Left colon (tissue), 2 donors: Measurements from ENCODE around the gene ZMIZ1. TPM values are rescaled to one million over a fixed set of nuclear protein-coding genes. Genes with fewer than 3 reads are reported as not detected.
A peak's percentile ranks its signal among the peaks of the same experiment; 100 is the strongest.

Experiments used
- ATAC-seq: fragments of 200-7000 bp; cut with Tn5 transposase; one replicate; pipeline ENCODE4 v1.9.1; 2020; ENCODE audit warnings: mild to moderate bottlenecking, moderate library complexity
- DNase-seq, 2 donors: peaks; one replicate each; pipeline ENCODE4 v3.0.0-alpha.2; 2020
- intact Hi-C, 2 donors: fragments of 100-400 bp; cut with DNase I in 1 of 2; cut with micrococcal nuclease in 1 of 2; formaldehyde crosslinking; loops; one replicate each; pipeline versions ENCODE4 v1.11.2 to v1.14.0; 2022; cut with DNase I, micrococcal nuclease
- long read RNA-seq: library from polyadenylated mRNA; unstranded; transcript quantifications from one replicate; pipeline ENCODE4 v2.0.0, GENCODE V29; 2021
- total RNA-seq, 2 donors: library from RNA; stranded (reverse); fragmentation: NEBNext Ultra II Directional; extraction: Animal tissue kit (Norgen Biotek cat#: 25700); gene quantifications; one replicate each; pipeline ENCODE4 v1.2.1, GENCODE V29; 2021
- donor health status: DM: no; HTN: no; CAD: no.
- donor health status: DM: yes; HTN: yes; CAD: no.

The ZMIZ1 gene, protein sequence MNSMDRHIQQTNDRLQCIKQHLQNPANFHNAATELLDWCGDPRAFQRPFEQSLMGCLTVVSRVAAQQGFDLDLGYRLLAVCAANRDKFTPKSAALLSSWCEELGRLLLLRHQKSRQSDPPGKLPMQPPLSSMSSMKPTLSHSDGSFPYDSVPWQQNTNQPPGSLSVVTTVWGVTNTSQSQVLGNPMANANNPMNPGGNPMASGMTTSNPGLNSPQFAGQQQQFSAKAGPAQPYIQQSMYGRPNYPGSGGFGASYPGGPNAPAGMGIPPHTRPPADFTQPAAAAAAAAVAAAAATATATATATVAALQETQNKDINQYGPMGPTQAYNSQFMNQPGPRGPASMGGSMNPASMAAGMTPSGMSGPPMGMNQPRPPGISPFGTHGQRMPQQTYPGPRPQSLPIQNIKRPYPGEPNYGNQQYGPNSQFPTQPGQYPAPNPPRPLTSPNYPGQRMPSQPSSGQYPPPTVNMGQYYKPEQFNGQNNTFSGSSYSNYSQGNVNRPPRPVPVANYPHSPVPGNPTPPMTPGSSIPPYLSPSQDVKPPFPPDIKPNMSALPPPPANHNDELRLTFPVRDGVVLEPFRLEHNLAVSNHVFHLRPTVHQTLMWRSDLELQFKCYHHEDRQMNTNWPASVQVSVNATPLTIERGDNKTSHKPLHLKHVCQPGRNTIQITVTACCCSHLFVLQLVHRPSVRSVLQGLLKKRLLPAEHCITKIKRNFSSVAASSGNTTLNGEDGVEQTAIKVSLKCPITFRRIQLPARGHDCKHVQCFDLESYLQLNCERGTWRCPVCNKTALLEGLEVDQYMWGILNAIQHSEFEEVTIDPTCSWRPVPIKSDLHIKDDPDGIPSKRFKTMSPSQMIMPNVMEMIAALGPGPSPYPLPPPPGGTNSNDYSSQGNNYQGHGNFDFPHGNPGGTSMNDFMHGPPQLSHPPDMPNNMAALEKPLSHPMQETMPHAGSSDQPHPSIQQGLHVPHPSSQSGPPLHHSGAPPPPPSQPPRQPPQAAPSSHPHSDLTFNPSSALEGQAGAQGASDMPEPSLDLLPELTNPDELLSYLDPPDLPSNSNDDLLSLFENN
- total RNA-seq = 10 to 100 TPM; 50.7 to 63.9 TPM
- long read RNA-seq, partial matches to known transcripts = 72 of 80 reads
- long read RNA-seq, other reads (novel, unspliced or antisense) = 8 of 80 reads

DNA sequence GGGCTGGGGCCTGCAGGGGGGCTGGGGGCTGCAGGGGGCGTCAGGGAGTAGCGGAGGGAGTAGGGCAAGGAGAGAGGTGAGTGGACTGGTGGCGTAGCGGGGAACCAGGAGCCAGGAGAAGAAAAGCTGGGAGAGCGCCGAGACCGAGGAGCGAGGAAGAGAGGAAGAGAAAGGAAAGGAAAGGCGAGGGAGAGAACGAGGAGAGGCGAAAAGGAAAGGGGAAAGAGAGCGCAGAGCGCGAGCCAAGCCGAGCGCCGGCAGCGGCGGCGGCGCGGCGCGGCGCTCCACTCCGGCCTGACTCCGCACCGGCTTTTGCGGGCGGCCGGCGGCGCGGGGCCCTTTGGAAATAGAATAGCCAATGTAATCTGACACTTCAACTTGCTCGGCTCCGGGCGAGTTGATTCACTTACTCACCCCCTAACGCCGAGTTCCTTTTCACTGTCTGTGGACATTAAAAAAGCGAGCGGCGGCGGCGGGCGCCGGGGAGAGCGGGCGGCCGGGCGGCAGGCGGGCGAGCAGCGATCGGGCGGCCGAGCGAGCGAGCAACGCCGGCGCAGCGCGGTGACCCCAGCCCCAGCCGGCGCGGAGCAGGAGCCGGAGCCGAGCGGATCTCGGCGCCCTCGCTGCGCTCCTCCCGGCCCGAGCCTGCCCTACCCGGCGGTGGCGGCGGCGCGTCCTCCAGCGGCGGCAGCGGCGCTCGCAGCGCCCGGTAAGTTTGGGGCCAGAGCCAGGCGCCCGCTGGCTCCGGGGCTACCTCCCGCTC is at the start of gene ZMIZ1:
Gene ZMIZ1, plus strand, starts transcription at position 405 of the 763 bp plus-strand sequence. CDS start 132,667 bp downstream, outside the sequence.
- peak; percentile 27 for ATAC-seq
- intact Hi-C loops = no loop called here
- DNase-seq = peak; percentile 88 to 90

DNA sequence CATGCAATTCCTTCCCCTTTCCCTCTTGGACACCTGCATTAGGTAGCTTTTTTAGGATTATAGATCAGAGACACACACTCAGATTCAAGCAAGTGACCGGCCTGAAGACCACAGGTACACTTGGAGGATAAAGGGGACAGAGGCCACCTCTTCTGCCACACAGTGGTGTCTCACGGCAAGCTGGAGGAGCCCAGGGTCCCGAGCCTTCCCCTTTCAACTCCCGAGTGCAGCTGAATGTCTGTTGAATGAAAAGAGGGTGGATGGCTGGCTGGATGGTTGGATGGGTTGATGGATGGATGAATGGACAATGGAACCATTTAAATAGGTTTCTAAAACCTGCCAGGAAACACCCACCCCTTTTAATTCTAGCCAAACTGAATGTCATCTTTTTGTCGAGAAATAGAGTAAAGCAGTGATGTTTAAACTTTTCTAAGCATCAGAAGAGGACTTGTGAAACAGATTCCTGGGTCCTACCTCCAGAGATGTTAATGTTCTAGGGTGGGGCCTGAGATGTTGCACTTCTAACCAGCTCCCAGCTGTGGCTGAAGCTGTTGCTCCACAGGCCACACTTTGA is 49.2 kb upstream of the ZMIZ1 start:
- intact Hi-C loops = no loop called here
- DNase-seq (peak in 1 of 2 donors; percentile 8), ATAC-seq (no peak)

DNA sequence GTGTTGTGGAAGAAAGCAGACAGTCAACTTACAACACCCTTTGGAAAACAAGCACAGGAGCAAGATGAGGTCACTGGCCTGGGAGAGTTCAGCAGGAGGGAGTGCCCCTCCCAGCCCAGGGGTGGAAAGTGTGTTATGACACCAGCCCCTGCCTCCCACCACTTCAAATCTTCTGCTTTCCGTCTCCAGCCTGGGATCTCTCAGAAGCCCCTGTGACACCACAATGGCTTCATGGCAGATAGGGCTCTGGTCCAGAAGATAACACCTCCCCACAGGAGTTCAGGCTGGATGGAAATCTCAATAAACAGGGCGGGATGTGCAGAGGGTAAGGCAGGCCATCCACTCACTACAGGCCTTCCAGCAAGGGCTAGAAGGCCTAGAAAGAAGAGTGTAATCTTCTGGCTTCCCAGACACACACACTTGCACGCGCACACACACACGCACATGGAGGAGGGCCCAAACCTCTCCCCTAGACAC is 48.7 kb upstream of the ZMIZ1 start:
- ATAC-seq (no peak), DNase-seq (peak in 1 of 2 donors; percentile 23)
- intact Hi-C loops = no loop called here

DNA sequence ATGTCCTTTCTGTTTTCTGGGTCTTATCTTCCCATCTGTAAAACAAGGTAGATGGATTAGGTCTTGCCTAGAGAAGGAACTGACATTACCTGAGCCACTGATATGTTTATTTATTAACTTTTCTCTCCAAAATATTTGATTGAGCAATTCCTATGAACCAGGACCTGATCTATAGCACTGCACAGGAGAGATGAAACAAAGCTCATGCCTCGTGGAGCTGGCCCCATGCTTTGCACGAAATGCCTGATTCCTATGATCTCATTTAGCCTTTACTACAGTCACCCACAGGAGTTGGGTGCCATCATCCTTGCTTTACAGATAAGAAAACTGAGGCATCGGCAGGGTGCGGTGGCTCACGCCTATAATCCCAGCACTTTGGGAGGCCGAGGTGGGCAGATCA is 48.2 kb upstream of the ZMIZ1 start:
- ATAC-seq = no peak
- intact Hi-C loops = no loop called here
- DNase-seq = no peak

DNA sequence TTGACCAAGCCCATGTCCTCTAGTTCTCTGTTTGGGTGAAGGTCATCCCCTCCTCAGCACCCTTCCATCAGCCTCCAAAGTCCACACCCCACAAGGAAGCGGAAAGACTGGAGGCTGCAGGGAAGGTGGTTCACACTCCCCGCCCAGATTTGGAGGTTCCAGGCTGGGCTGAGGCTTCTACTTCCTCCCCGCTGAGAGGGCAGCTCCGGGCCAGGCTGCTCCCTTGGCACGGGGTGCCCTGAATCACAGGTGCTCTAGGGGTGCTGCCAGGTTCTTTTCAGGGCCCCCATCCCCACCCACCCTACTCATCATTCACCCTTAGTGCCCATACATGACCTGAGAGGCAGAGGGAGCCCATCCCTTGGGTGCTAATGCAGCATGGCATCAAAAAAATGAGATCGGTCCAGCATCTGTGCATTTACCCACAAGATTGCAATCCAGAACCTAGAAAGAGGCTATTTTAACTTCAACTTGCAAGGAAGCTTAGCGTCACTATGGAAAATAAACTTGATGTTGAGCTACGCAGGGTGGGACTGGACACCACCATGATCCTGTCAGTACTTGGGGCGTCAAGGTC is 47.3 kb upstream of the ZMIZ1 start:
- DNase-seq (peak in 1 of 2 donors; percentile 17), ATAC-seq (peak; percentile 69)
- intact Hi-C loops = no loop called here

DNA sequence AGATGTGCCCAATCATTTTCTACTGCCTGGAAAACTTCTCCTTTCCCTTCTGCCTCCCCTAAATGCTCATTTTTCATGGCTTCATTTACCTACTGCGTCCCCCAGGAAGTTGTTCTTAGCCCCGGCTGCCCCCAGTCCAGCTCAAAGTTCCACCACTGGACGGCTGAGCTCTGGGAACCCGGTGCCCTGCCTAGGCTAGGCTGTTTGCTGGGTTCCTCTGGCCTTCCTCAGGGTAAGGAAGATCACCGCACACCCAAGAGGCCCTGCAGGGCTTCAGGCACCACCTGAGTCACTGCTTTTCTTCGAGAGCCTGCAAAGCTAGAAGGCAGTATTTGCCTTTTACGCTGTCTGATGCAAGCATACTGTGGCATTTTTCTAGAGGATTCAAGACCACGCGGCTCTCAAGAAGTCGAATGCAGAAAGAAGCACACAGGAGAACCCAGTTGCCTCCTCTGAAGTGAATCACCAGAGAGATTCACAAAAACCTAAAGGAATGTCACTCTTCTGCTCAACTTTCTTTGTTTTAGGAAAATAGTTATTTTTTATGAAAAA is 46.7 kb upstream of the ZMIZ1 start:
- intact Hi-C loops = no loop called here
- ATAC-seq (no peak), DNase-seq (peak in 1 of 2 donors; percentile 6)

DNA sequence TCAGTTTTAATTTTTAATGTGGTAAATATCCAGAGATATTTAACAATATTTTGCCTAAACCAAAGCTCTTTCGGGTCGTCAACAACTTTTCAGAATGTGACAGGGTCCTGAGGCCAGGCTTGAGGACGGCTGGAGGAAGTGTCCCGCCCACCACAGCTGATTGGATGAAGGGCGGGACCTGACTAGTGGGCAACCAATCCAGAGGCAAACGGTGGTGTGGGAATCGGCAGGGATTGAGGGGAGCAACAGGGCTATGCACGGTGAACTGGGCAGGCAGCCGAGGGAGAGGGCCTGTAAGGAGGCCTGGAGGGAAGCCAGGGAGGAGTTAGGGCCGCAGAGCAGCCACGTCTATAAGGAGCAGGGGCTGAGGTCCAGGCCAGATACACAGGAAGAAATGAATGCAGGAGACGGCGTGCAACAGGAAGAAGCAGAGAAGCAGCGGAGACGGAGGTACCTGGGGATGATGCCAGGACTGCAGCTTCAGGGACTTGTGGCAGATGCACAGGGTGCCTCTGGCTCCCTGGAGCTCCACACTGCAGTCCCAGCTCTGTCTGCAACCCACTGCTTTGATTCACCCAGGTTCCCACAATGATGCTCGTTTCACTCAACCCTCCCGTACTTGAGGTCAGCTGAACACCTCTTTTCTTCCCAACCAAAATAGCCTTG is 46.1 kb upstream of the ZMIZ1 start:
- intact Hi-C loops = no loop called here
- ATAC-seq (peak; percentile 22), DNase-seq (peak in 1 of 2 donors; percentile 27)

DNA sequence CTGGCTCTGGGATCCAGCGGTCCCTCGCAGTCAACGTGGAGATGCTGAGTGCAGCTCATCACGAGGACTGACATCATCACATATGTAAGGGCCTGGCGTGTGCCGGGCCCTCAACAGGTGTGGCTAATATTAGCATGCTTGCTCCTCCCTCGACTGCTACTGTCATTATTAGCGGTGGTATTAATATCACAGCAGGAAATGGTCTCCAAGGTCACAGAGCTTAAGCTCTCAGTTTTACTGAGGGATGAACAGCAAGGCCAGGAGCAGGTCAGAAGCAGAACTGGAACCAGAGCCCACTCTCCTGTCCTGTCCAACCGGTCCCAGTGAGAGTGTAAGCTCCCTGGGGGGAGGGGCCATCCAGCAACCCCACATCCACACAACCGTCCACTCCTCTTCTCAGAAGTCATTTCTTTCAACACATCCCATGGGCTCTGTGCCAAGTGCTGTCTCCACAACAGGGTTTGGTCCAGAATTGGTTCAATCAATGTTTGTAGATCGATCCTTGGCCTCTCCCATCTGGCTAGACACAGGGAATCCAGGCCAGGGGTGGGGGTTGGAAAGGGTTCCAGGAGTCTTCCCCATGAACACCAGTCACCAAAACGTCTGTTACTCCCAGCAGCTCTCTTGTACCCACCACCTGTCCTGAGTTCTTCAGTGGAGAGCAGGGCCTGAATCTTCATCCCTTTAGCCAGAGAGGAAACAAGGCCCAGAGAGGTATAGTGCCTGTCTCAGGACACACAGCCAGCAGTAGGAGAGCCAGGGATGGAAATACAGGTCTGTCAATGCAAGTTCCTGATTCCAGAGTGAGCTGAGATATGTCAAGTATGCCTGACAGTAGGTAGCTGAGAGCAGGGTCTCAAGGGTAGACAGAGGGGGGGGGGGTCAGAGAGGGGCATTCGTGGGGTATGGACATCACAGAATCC is 45.3 kb upstream of the ZMIZ1 start:
- ATAC-seq = no peak
- intact Hi-C loops = no loop called here
- DNase-seq = peak in 1 of 2 donors; percentile 28

DNA sequence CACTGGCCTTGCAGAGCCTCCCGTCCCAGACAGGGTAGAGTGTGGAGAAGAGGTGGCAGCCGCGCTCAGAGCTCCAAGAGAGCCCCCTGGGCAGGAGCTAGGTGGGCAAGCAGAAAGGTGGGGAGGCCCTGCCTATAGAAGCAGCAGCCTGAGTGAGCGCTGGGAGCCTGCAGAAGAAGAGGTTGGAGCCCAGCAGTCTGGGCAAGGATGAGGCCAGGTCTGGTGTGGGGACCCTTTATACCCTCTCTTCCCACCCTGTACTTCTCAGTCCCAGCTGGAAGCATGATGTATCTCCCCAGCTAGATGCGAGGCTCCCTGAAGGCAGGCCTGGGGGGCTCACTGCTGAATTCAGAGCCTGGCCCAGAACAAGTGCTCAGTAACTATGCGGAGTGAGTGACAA is 44.5 kb upstream of the ZMIZ1 start:
- intact Hi-C loops = no loop called here
- peak in 1 of 2 donors; percentile 12 for DNase-seq
- ATAC-seq = no peak

DNA sequence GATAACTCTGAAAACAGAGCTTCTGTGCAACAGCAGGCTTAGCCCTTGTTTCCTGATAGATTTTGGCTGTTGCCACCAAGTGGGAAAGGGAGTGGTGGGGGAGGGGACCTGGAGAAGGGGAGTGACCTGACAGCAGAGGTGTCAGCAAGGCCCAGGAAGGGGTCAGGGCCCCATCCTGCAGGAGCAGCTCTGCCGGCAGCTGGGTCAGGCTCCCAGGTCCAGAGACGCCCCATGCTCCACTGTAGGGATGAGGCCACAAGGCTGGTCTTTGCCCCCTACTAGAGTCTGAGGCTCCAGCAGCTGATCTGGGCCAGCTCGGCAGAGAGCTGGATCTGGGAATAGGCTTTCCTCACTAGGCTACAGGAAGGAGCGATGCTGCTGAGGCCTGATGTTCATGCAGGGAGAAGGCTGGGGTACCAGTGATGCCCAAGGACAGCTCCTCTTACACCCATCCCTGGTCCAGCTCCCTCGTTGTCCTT is 44.0 kb upstream of the ZMIZ1 start:
- ATAC-seq (no peak), DNase-seq (no peak)
- intact Hi-C loops = no loop called here

DNA sequence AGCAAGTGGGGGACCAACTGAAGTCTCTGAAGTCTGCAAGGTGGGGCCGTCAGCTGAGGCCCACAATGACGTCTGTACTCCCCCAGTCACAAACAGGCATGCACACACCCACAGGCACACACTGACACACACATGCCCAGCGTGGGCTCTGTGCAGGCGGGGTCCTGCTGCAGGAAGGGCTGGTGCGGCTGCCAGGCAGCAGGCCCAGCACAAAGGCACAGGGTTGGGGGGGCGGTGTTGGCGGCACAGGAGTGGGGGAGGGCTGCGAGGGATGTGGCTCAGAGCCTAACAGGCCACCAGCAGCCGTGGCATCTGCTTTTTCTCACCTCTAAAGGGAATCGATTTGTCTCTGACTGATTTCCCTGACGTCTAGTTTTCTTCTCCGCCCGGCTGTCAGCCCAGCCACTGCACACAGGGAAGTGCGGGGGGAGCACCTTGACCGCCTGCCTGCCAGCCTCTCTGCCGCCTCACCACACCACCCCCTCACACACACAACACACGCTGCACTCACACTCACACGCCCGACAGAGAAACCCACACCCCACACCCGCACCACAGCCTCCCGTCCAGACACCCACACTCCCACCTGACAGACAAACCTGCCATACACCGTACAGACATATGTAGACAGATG is 43.5 kb upstream of the ZMIZ1 start:
- intact Hi-C loops = no loop called here
- no peak for ATAC-seq
- DNase-seq = peak in 1 of 2 donors; percentile 42

DNA sequence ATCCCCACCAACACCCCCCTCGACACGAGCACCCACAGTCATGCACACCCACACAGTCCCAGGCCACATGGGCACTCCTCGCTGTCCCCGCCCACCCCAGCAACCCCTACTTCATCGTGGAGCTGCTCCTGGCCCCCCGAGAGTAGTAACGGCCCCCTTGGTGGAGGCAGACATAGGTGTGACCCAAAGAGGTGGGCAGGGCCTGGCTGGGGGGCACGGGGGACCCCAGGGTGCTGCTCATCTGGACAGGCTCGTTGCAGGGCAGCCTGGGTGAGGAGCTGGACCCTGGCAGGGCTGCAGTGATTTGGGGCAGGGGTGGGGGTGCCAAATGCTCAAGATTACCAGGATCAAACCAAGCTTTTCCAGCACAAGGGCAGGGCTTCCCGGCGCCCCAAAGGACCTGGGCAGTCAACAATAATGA is 42.4 kb upstream of the ZMIZ1 start:
- ATAC-seq = no peak
- intact Hi-C loops = no loop called here
- peak in 1 of 2 donors; percentile 15 for DNase-seq

DNA sequence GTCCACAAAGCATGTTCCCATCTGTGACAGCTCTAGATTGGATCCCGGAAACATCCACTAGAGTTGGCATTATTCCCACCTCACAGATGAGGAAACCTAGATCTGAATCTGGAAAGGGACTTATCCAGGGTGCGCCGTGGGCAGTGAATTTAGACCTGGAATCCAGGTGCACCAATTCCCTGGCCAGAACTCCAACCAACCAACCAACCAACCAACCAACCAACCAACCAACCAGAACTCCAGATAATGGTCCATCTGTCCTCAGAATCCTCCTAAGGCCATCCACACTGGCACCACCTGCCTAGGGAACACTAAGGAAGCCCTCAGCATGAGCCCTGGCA is 42.0 kb upstream of the ZMIZ1 start:
- ATAC-seq (no peak), DNase-seq (no peak)
- intact Hi-C loops = no loop called here

DNA sequence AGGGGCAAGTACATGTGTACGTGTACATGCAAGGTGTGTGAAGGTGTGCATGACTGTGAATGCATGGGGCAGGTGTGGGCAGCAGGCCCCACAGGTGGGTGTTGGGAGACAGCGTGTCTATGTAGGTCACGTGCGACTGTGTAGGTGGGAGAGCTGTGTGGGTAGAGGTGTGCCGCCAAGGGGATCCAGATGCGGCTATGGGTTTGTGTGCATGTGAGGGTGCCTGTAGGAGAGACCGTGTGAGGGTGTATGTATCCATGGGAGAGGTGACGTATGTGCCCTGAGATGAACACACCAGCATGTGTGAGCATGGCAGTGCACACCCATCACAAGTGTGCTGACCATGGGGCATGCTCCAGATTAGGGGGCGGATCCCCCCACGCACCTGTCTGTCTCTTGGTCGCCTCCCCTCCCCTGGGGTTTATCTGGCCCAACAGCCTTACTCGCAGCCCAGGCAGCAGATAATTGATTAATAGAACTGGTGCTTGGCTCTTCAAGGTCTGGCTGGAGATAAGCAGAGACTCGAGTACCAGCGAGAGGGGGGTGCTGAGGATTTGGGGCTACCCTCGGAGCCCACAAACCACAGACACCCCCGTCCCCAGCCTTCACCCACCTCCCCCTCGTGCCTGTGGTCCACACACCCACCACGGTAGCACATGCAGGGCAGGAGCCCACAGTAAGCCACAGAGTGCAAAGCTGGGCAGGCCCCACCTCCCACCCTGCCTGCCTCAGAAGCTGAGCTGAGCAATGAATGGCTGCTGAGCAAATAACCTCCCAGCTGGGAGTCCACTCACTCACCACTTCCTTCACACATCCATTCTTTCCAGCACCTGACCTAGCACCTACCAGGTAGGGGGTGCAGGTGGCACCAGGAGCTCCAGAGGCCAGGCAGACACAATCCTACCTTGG is 41.4 kb upstream of the ZMIZ1 start:
- ATAC-seq (no peak), DNase-seq (peak in 1 of 2 donors; percentile 17)
- intact Hi-C loops = no loop called here

DNA sequence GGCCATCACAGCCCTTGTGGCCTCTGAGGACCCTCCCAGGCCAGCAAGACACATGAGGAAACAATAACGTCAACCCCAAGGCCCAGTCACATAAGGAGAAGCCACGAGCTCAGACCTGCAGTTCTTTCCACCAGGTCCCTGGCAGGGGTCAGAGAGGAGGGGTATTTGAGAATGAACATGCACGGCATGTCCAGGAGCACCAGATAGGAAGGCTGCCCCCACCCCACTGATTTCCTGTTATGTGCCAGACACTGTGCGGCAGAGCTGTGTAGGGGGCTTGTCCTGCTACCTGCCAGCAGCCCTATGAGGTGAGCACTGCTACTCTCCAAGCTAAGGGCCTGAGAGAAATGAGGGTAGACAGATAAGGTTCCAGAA is 40.7 kb upstream of the ZMIZ1 start:
- ATAC-seq = no peak
- intact Hi-C loops = no loop called here
- DNase-seq = no peak
